GM12891 (cell line): ENCODE data around the gene MAP4K4.

ENCODE experiments used
- POLR2A ChIP-seq: IDR thresholded peaks from 2 replicates; pipeline ENCODE4 v1.6.1; 2011; ENCODE audit warnings: low read depth, low read length, control low read depth
- POLR2AphosphoS5 ChIP-seq: IDR thresholded peaks from 2 replicates; pipeline ENCODE4 v1.6.1; 2011; ENCODE audit warnings: low read depth, low read length, control low read depth

DNA sequence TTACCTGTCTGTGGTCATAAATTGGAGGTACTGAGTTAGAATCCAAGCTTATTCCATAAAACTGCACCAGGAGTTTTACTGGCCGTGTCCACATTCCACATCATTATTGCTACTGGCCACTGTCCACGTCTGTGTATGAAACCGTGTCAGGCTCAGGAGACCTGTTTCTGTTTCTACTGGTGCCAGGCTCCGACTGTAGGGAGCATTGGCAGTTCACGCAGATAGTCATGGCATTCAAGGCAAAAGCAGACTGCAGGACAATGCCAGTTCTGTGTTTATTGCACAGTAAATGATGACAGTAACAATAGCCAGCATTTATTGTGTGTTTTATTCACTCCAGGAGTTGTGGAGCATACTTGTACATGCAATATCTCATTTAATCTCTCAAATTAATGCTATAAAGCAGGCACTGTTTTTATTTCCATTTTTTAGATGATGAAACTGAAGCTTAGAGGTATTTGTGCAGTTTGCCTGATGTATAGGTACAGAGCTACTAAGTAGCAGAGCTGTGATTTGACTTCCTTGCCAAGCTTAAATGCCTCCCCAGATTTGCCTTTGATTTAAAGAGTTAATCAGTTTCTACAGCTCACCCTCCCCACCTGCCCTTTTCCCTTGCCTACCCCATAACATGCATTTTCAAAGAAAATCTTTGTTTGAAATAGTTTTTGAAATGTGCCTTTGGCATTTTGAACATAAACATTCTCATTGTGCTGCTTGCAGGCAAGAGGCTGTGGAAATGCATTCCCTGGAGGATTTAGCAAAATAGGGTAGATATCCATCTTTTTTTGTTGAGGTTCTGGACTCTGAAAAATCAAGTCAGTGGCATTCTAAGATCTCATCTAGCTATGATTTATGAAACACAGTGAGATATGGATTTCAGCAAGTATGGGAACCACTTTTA, 55.5 kb downstream of the MAP4K4 start:
- TF ChIP-seq POLR2A (no peak), POLR2AphosphoS5 (no peak)
